Parathyroid adenoma (tissue), 2 donors: ENCODE data around the gene SIPA1L3.

Experiments
- H2AFZ ChIP-seq: fragments of 300-600 bp; sonication (generic); one replicate; pipeline ENCODE4 v1.7.0; 2017; ENCODE audit warnings: antibody characterized with exemption, mild to moderate bottlenecking
- H3K27ac ChIP-seq: fragments of 300-600 bp; sonication (generic); one replicate; pipeline ENCODE4 v1.7.0; 2017
- H3K27me3 ChIP-seq: fragments of 300-600 bp; sonication (generic); one replicate; pipeline ENCODE4 v1.7.0; 2017; ENCODE audit warnings: low read length; ENCODE audit not compliant: control insufficient read depth, insufficient read depth
- H3K36me3 ChIP-seq: fragments of 300-600 bp; sonication (generic); one replicate; pipeline ENCODE4 v1.7.0; 2017; ENCODE audit warnings: low read length; ENCODE audit not compliant: control insufficient read depth, insufficient read depth
- H3K4me1 ChIP-seq: fragments of 300-600 bp; sonication (generic); one replicate; pipeline ENCODE4 v1.7.0; 2017; ENCODE audit warnings: control low read depth
- H3K4me2 ChIP-seq: fragments of 300-600 bp; sonication (generic); one replicate; pipeline ENCODE4 v1.7.0; 2017; ENCODE audit warnings: low read length
- H3K4me3 ChIP-seq: fragments of 300-600 bp; sonication (generic); one replicate; pipeline ENCODE4 v1.7.0; 2017; ENCODE audit warnings: low read depth, low read length
- H3K79me2 ChIP-seq: fragments of 300-600 bp; sonication (generic); one replicate; pipeline ENCODE4 v1.7.0; 2017; ENCODE audit warnings: control low read depth
- H3K9ac ChIP-seq: fragments of 300-600 bp; sonication (generic); one replicate; pipeline ENCODE4 v1.7.0; 2017; ENCODE audit warnings: mild to moderate bottlenecking
- H3K9me3 ChIP-seq: fragments of 300-600 bp; sonication (generic); one replicate; pipeline ENCODE4 v1.7.0; 2017; ENCODE audit warnings: low read length; ENCODE audit not compliant: control insufficient read depth
- TF ChIP-seq, protein P1 (sequence below): fragments of 300-600 bp; sonication (generic); IDR thresholded peaks from one replicate; pipeline ENCODE4 v1.7.0; 2017; ENCODE audit warnings: antibody characterized with exemption, mild to moderate bottlenecking
- donor health status: primary hyperparathyroidism.

The SIPA1L3 gene

DNA sequence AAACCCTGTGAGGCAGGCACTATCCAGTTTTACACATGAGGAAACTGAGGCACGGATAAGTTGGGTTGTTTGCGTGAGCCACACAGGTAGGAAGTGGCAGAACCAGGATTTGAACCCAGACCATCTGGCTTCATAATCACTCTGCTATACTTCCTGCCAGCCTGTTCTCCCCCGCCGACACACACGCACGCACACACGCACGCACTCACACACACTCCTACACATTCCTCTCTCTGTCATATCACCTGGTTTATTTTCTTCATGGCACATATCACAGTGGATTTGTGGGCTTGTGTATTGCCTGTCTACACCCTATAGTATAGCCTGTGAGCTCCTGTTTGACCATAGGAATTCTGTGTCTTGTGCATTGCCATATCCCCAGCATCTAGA is 140.0 kb downstream of the SIPA1L3 start:
- Histone ChIP-seq H3K9me3 (no peaks in the 10 kb centered on the region), H3K4me2 (no peak overlapping the region), H3K4me3 (no peak overlapping the region), H3K4me1 (no peaks in the 10 kb centered on the region), H3K27ac (no peak overlapping the region), H2AFZ (no peak overlapping the region), H3K79me2 (peaks cover 7% of the 10 kb centered on the region), H3K9ac (no peak overlapping the region), H3K36me3 (no peaks in the 10 kb centered on the region), H3K27me3 (no peaks in the 10 kb centered on the region)
- TF ChIP-seq, protein P1, sequence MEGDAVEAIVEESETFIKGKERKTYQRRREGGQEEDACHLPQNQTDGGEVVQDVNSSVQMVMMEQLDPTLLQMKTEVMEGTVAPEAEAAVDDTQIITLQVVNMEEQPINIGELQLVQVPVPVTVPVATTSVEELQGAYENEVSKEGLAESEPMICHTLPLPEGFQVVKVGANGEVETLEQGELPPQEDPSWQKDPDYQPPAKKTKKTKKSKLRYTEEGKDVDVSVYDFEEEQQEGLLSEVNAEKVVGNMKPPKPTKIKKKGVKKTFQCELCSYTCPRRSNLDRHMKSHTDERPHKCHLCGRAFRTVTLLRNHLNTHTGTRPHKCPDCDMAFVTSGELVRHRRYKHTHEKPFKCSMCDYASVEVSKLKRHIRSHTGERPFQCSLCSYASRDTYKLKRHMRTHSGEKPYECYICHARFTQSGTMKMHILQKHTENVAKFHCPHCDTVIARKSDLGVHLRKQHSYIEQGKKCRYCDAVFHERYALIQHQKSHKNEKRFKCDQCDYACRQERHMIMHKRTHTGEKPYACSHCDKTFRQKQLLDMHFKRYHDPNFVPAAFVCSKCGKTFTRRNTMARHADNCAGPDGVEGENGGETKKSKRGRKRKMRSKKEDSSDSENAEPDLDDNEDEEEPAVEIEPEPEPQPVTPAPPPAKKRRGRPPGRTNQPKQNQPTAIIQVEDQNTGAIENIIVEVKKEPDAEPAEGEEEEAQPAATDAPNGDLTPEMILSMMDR = no peak

DNA sequence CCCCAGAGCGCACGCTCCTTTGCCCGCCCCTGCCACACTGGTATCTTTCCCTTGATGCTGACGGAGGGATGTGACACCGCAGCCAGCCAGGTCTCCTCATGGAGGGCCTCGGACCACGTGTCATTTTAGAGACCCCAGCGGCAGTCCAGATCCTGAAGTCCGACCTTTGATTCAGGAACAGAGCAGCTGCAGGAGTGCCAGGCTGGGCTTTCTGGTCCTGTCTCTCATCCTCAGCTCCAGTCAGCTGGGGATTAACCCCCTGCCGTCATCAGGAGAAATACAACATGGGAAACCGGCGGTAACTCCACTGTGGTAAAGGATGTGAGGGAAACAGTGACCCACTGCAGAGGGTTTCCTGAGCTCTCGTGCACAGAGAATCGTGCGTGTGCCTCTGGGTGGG is 140.6 kb downstream of the SIPA1L3 start:
- Histone ChIP-seq H3K36me3 (no peaks in the 10 kb centered on the region), H3K27me3 (no peaks in the 10 kb centered on the region), H2AFZ (no peak overlapping the region), H3K9me3 (no peaks in the 10 kb centered on the region), H3K27ac (no peak overlapping the region), H3K4me1 (no peaks in the 10 kb centered on the region), H3K9ac (no peak overlapping the region), H3K79me2 (peaks cover 7% of the 10 kb centered on the region), H3K4me3 (no peak overlapping the region), H3K4me2 (no peak overlapping the region)
- TF ChIP-seq, protein P1 = no peak

DNA sequence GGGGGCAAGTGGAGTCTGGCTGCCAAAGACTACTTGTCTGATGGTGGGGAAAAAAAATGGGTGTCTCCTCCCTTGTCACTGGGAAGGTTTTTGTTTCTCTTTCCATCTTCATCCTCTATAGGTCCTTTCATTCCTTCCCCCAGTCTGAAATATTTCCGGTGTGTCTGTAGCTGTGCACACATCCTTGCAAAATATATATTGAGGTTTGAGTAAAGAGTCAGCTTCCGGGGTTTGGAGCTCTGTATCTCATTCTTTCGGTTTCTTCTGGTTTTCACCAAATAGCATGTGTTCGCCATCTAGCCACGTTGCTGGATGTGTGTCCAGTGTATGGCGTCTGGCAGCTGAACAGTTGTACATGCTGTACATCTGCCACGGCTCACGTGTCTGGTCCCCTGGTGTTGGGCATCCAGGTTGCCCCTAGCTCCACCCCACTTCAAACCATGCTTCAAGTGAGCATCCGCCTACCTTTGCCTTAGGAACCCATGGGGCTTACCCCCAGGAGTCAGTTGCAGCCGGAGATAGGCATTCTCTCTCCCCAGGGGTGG is 142.2 kb downstream of the SIPA1L3 start:
- H3K36me3 ChIP-seq = no peaks in the 10 kb centered on the region
- H3K79me2 ChIP-seq = peaks cover 2% of the 10 kb centered on the region
- H3K4me1 ChIP-seq = no peaks in the 10 kb centered on the region
- no peak overlapping the region for H3K27ac ChIP-seq
- H3K9me3 ChIP-seq = no peaks in the 10 kb centered on the region
- H3K4me3 ChIP-seq = no peak overlapping the region
- H3K9ac ChIP-seq = no peak overlapping the region
- H3K4me2 ChIP-seq = no peak overlapping the region
- no peak overlapping the region for H2AFZ ChIP-seq
- no peaks in the 10 kb centered on the region for H3K27me3 ChIP-seq
- TF ChIP-seq, protein P1 = no peak

DNA sequence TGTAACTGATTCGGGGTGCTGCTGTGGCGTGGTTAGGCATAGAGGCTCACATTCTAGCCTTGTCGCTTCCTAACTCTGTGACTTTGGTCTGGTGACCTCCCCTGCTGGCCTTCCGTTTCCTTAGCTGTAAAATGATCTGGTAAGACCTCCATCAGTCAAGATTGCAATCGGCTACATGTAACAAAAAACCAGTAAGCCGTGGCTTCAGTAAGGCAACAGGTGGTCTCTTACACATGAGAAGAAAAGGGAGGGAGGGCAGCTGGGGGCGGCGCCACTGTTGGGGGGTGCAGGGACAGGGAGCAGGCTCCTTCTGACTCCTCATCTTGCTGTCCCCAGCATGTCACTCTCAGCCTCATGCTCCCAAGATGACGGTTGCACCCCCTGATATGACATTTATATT is 148.0 kb downstream of the SIPA1L3 start:
- Histone ChIP-seq H3K27me3 (no peaks in the 10 kb centered on the region), H3K79me2 (peaks cover 2% of the 10 kb centered on the region), H3K4me2 (no peak overlapping the region), H3K27ac (no peak overlapping the region), H3K9me3 (no peaks in the 10 kb centered on the region), H3K4me3 (no peak overlapping the region), H3K36me3 (no peaks in the 10 kb centered on the region), H3K9ac (no peak overlapping the region), H2AFZ (no peak overlapping the region), H3K4me1 (no peaks in the 10 kb centered on the region)
- TF ChIP-seq, protein P1 = no peak

DNA sequence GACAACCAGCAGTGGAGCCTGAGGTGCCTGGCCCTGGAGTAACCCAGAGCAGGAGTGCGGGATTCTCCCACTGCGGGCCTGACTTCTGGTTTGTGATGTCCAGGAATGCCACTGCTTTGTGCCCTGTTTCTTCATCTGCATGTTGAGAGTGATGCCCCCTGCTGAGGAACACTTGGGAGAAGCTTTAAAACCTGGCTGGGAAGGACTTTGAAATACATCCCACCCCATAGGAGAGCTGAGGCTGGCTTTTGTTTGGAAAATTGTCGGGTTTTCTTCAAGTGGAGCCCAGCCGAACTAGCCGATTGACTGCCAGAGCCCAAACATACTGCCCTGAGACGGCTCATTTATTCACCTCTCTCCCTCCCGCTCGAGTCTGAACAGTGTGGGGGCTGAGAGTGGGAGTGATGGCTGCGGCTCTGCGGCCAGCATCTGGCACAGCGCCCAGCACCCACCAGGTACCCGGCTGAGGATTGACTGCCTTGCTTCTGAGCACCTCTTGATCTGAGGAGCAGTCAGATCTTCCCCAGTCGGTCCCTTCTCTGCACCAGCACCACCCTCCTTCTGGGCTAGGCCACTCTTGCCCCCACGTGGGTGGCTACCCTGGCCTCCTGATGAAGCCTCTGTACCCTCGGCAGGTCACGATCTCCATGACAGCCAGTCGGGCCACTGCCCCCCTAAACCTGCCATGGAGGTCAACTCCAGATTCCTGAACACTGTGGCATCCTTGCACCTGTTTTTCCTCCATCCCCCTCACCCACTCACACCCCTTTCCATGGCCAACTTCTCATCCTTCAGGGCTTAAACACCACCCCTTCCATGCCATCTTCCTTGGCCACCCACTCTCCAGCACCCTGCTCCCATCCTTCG is 148.9 kb downstream of the SIPA1L3 start:
- Histone ChIP-seq H3K9ac (no peak overlapping the region), H3K4me1 (no peaks in the 10 kb centered on the region), H2AFZ (no peak overlapping the region), H3K79me2 (peaks cover 2% of the 10 kb centered on the region), H3K27me3 (no peaks in the 10 kb centered on the region), H3K9me3 (no peaks in the 10 kb centered on the region), H3K4me2 (no peak overlapping the region), H3K4me3 (no peak overlapping the region), H3K27ac (no peak overlapping the region), H3K36me3 (no peaks in the 10 kb centered on the region)
- TF ChIP-seq, protein P1 = no peak
